HG02852 (cell line): Measurements from ENCODE around the gene SLC6A11.

Experiments
- ATAC-seq: cut with Tn5 transposase; IDR thresholded peaks from one replicate; pipeline ENCODE4 v1.9.1; 2021; ENCODE audit warnings: mild to moderate bottlenecking, moderate library complexity; ENCODE audit not compliant: unreplicated experiment

The SLC6A11 gene

GRCh38 chr3:10949197-10949596 lies 133.2 kb downstream of the SLC6A11 start:
- no peak for ATAC-seq

DNA sequence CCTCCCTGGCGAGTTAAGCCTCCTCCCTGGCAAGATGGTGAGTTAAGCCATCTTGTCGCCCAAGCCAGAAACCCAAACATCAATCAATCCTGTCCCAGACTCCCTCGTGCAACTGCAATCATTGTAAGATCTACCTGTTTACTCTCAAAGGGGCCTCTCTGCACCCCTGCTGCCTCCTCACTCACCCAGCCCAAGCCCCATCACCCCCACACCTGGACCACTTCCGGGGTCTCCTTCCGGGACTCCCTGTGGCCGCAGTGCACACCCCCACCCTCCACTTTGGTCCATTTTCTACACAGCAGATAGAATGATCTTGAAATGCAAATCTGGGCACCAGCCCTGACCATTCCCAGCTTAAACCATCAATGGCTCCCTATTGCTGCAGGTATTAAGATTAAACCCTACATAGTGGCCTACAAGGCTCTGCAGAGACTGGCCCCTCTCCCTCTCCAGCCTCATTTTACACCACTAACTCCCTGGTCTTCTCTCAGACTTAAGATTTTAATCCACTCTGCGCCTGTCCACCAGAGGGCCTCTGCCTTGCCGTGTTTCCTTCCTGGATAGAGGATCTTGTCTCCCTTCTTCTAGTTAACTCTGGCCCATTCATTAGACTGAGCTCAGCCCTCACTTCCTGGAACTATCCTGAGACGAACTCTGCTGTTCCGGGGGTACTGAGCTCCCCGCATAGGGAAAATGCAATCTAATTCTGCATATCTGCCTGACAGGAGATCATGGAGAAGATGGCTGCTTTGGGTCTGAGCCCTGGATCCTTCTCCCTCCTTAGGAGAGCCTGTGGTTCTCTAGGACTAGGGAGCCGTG lies 134.7 kb downstream of the SLC6A11 start:
- no peak for ATAC-seq

- ATAC-seq, result no peak
Observed at GRCh38 chr3:10951295-10951926, 135.4 kb downstream of the SLC6A11 start.

DNA sequence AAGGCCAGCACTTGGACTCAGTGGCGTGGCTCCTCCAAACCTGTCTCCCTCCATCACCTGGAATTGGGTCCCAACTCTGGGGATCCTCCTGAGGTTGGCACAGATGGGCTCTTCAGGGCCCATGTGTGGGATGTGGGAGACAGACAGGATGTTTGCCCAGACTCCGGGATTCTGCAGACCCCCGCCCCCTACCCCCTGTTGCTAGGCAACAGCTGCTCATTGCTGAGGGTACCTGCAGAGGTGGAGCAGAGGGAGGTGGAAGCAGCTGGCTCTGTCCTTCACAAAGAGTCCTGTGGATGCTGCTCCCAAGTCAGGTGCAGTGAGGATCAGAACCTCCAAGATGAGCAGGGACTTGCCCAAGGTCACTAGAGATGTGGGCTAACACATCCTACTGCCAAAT lies 136.5 kb downstream of the SLC6A11 start:
- no peak for ATAC-seq

DNA sequence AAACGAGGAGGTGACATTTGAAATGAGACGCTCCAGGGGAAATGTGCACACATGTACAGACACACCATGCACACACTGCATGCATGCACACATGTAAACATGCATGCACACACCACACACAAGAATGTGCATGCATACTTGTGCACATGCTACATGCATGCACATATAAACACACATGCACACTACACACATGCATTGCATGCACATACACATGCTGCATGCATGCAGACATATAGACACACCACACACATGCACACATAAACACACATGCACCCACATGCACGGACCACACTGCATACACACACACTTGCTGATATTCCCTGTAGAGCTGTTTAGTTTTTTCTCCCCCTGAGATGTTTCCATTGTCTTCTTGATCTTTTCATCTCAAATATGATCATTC lies 138.7 kb downstream of the SLC6A11 start:
- no peak for ATAC-seq

DNA sequence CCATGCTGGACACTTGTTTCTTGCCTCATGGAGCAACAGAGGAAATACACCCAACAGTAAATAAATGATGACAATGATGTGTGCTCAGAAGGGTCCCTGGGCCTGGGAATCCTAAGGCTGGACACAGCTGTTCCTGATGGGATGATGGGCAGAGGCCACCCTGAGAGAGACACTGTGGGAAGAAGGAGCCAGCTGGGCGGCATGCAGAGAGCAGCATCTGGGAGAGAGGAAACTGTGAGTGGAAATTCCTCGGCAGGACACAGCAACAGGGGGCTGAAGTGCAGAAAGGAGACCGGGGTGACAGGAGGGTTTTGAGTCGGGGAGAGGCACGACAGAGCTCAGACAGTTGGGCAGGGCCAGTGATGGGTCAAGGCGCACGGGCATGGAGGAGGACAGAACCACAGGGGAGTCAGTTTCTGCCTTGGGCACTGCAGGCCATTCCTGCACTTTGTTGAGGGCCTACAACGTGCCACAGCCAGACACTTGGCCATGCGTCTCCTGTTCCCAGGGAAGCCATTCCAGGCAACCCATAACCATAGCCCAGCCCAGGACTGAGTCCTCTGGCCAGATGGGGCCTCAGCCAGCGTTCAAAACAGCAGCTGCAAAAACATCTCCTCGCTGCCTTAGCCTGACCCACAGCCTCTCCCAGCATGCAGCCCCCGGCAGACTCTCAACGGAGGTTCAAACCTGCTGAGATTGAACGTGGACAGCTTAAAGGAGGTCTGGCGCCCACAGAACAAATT lies 139.9 kb downstream of the SLC6A11 start:
- ATAC-seq, result no peak

DNA sequence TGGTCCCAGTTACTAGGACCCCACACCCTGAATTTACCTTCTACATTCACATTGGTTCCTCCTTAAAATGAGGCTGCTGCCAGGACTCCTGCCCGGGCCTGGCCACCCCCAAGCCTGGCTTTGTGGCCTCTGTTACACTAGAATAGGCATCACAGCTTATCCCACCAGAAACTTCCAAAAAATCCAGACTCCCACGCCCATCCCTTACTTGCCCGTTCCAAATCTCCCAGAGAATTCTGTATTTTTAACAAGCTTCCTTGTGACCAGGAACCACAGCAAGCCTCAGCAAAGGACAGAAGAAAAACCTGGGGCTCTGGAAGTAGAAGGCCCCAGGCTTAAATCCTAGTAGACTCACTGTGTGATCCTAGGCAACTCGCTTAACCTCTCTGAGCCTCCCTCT lies 140.5 kb downstream of the SLC6A11 start:
- no peak for ATAC-seq

GRCh38 chr3:10956986-10957385 lies 141.0 kb downstream of the SLC6A11 start:
- no peak for ATAC-seq

GRCh38 chr3:10957976-10958749 lies 142.1 kb downstream of the SLC6A11 start:
- no peak for ATAC-seq

DNA sequence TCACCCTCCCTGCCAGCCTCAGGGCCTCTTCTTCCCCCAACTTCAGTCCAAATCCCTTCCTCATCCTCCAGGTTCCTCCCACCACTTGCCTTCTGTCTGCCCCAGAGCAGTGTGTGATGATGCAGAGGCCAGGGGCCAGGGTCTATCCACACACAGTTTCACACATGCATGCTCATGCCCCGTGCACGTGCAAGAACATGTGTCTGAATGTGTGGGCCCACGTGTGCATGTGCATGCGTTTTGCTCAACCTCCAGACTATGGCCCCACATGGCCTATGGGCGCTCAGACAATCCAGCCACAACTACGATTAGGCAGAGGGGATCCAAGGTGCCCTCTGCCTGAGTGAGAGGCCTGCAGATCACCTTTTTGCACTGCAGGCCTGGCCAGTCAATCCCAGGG lies 144.2 kb downstream of the SLC6A11 start:
- ATAC-seq, result no peak

DNA sequence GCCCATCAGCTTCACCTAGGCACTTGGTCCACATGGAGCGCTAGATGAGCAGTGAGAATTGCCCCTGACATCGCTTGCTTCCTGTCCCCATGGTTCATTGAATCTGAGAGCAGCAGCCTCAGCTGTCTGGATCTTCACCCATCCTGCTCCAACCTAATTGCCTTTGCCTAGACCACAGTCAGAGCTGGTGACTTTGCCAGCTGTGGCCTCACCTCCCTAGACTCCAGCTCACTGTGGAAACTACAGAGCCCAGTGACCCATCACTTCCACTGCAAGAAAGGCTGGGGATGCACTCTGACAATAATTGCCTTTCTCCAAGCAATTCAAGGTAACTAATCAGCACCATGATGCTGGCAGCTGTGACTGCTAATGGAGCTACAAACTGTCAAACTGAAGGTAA lies 145.9 kb downstream of the SLC6A11 start:
- no peak for ATAC-seq

DNA sequence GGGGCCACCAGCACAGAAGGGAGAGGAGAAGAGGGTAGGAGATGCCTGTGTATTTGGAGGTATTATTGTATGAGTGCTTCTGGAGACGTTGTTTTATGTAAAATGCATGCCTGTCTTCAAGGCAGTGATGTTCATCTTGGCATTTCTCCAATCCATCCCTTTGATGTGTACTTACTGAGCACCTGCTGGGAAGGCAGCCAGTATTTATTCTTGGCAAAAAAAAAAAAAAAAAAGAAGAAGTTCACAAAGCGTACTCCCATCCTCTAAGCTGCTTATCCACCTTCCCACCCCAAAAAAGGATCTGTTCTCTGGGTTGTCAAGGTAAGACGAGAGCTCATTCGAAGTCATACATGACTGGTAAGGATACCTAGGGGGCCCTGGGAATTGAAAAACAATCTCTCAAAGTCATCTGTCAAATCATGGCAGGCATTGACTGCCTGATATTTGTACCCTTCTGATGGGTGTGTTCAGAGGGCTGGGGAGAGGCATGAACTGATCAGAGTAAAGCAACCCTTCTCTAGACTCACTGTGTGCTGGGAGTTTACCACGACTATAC lies 146.5 kb downstream of the SLC6A11 start:
- no peak for ATAC-seq

GRCh38 chr3:10964537-10965167 lies 148.6 kb downstream of the SLC6A11 start:
- no peak for ATAC-seq

DNA sequence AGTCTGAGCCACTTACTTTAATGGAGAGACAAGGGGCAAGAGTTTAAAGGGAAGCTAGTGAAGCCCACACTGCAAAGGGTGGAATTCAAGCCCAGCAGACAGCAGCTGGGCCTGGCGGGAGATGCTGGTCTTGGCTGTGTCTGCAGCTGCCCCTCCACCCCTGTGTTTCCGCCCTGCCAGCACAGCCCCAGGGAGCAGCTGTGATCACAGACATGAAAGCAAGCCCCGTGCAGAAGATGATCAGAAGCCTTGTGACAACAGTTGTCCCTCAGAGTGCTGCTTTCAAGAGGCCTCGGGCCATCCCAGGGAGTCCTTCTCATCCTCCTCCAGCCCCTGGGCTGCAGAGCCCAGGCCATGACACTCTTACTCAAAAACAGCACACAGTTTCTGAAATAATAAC lies 152.4 kb downstream of the SLC6A11 start:
- no peak for ATAC-seq

GRCh38 chr3:10970306-10970960 lies 154.4 kb downstream of the SLC6A11 start:
- ATAC-seq, result no peak

DNA sequence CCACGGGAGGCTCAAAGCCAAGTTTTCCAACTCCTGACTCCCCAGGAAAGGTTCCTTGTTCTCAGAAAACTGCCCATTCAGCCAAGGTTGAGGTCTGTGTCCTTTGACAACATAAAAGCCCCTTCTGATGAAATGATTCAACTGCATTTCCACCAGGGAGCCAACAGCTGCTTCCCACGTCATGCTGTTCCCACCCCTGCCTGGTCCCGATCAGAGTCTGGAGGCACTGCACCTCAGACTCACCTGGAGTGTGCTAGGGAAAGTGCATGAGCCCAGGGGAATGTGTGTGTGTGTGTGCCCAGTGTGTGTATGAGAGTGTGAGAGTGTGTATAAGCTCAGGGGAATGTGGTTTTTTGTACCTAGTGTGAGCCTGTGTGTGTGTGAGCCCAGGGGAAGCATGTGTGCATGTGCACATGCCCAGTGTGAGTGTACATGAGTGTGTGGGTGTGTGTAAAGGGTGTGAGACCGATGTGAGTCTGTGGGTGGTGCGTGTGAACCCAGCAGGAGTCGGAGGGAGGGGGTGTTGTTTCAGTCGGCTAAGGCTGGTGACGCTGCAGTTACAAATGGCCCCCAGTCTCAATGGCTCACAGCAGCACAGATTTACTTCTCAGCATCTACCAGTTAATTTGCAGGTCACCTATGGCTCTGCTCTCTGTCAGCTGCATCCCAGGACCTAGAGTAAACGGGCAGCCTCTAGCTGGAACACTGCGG lies 156.2 kb downstream of the SLC6A11 start:
- ATAC-seq, result no peak

- ATAC-seq, result no peak
Observed at GRCh38 chr3:10973046-10973595, 157.1 kb downstream of the SLC6A11 start.

DNA sequence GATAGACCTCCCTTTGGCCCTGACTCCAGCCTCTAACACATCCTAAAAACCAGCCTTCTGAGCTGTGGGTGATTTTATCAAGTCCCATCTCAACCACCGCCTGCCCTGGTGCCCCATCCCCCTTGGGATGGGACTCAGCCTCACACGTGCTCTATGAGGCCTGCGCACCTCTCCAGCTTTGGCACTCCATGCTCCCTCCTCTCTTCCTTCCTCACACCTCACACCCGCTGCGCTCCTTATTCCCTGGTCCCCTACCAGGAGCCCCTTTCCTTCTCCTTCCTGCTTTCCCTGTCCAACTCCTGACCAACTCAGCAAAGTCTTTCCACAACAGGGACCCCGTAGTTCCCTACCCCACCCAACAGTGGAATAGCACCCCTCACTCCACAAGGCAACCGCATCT lies 158.1 kb downstream of the SLC6A11 start:
- no peak for ATAC-seq
